Mesothelial cell of epicardium (in vitro differentiated cells): ENCODE results near the gene DGKH. TPM values are rescaled to one million over a fixed set of nuclear protein-coding genes. Genes with fewer than 3 reads are reported as not detected.

Experiments used
- DNase-seq, 2 experiments: peaks; one replicate each; pipeline ENCODE4 v3.0.0; 2021; ENCODE audit warnings: low spot score in 2 of 2; ENCODE audit not compliant: unreplicated experiment in 2 of 2
- H3K27ac Mint-ChIP-seq: 2 replicates; pipeline ENCODE4 v1.8.0; 2021; ENCODE audit warnings: mixed read lengths
- H3K27me3 Mint-ChIP-seq: 2 replicates; pipeline ENCODE4 v1.8.0; 2021; ENCODE audit warnings: low read depth, mixed read lengths
- H3K36me3 Mint-ChIP-seq: 2 replicates; pipeline ENCODE4 v1.8.0; 2021; ENCODE audit warnings: mixed read lengths
- H3K4me1 Mint-ChIP-seq: 2 replicates; pipeline ENCODE4 v1.8.0; 2021; ENCODE audit warnings: mixed read lengths
- H3K4me3 Mint-ChIP-seq: 2 replicates; pipeline ENCODE4 v1.8.0; 2021; ENCODE audit warnings: mild to moderate bottlenecking, moderate library complexity, mixed read lengths
- H3K9me3 Mint-ChIP-seq: 2 replicates; pipeline ENCODE4 v1.8.0; 2021; ENCODE audit warnings: mixed read lengths
- CTCF ChIP-seq: fragments of 200-600 bp; sonication (generic); IDR thresholded peaks from one replicate; pipeline ENCODE4 v1.5.0; 2021; ENCODE audit warnings: antibody characterized with exemption; ENCODE audit not compliant: unreplicated experiment
- total RNA-seq: library from RNA; stranded (reverse); gene quantifications from 3 replicates; pipeline ENCODE4 v1.2.1, GENCODE V29; 2021

Gene DGKH
- total RNA-seq, 1 donor from 2014 or later: 9.2 TPM

DNA sequence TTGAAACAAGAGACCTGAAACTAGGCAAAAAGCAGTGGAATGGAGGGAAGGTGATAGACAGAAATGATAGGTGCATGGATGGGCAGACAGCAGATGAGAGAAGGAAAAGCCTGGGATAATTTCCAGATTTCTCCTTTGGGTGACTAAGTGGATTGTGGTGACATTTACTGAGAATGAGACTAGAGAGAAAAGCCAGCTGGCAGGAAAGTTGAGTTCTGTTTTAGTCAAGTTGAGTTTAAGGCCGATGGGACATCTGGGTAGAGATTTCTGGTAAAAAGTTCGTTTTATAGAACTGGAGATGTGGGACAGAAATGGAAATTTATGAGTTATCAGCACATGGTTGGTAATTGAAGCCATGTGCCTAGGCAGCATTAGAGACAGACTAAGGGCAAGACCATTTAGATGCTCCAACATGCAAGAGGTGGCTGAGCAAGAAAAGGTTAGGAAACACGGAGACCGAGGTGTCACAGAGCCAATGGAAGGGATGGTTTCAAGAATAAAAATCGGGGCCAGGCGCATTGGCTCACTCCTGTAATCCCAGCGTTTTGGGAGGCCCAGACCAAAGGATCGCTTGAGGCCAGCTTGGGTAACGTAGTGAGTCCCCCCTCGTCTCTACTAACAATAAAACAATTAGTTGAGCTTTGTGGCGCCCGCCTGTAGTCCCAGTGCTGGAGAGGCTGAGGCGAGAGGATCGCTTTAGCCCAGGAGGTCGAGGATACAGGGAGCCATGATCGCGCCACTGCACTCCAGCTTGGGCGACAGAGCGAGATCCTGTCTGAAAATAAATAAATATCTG lies 9.6 kb upstream of the DGKH start:
- H3K9me3 Mint-ChIP-seq: peaks cover 26% of the 10 kb centered on the region
- H3K4me3 Mint-ChIP-seq: peak overlapping the region; percentile 74
- H3K27ac Mint-ChIP-seq: no peak overlapping the region
- peaks cover 15% of the 10 kb centered on the region for H3K4me1 Mint-ChIP-seq
- peaks cover 36% of the 10 kb centered on the region for H3K27me3 Mint-ChIP-seq
- DNase-seq: no peak
- TF ChIP-seq CTCF: no peak
- H3K36me3 Mint-ChIP-seq: peaks cover 1% of the 10 kb centered on the region

DNA sequence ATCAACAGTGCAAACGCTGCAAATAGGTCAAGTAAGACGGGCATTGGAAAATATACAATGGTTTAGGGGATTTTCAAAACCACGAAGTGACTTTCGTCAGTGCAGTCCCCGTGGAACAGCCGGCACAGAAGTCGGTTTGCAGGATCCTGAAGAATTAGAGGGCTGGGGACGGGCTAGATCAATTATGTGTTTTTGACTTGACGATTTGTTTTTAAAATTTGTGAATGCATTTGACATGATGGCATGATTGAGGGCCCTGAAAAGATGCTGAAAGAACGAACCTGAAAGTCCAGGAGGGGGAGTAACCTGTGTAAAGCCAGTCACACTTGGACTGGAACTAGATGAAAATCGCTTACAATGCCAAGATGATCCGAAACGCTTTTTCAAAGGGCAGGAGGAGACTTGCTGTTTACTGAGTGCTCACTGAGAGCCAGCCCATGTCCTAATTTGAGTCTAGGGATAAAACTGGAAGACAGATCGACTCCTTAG lies 8.9 kb upstream of the DGKH start:
- H3K9me3 Mint-ChIP-seq: peaks cover 21% of the 10 kb centered on the region
- no peak for DNase-seq
- H3K27me3 Mint-ChIP-seq: peaks cover 42% of the 10 kb centered on the region

GRCh38 chr13:42039946-42040729 lies 8.3 kb upstream of the DGKH start:
- H3K27me3 Mint-ChIP-seq: peaks cover 48% of the 10 kb centered on the region
- H3K9me3 Mint-ChIP-seq: peaks cover 16% of the 10 kb centered on the region
- peak overlapping the region; percentile 94 for H3K27ac Mint-ChIP-seq
- peak; percentile 79 to 85 for DNase-seq
- peaks cover 15% of the 10 kb centered on the region for H3K4me1 Mint-ChIP-seq
- TF ChIP-seq CTCF: no peak
- no peaks in the 10 kb centered on the region for H3K36me3 Mint-ChIP-seq
- peak overlapping the region; percentile 74 for H3K4me3 Mint-ChIP-seq

More for the DNA sequence above, 8.9 kb upstream of the DGKH start:
- peaks cover 15% of the 10 kb centered on the region for H3K4me1 Mint-ChIP-seq
- H3K27ac Mint-ChIP-seq: peak overlapping the region; percentile 94
- peaks cover 1% of the 10 kb centered on the region for H3K36me3 Mint-ChIP-seq
- TF ChIP-seq CTCF: no peak
- peak overlapping the region; percentile 74 for H3K4me3 Mint-ChIP-seq

GRCh38 chr13:42040730-42041010 lies 7.8 kb upstream of the DGKH start:
- Mint-ChIP-seq H3K4me1 (peaks cover 15% of the 10 kb centered on the region), H3K36me3 (no peaks in the 10 kb centered on the region), H3K4me3 (peak overlapping the region; percentile 80), H3K27ac (no peak overlapping the region), H3K27me3 (peaks cover 52% of the 10 kb centered on the region), H3K9me3 (peaks cover 10% of the 10 kb centered on the region)
- DNase-seq: no peak
- no peak for TF ChIP-seq CTCF

- peaks cover 16% of the 10 kb centered on the region for H3K4me1 Mint-ChIP-seq
- H3K4me3 Mint-ChIP-seq: peak overlapping the region; percentile 80
- DNase-seq: peak; percentile 35 to 63
- H3K27me3 Mint-ChIP-seq: peaks cover 57% of the 10 kb centered on the region
- TF ChIP-seq CTCF: no peak
- H3K9me3 Mint-ChIP-seq: peaks cover 6% of the 10 kb centered on the region
- H3K36me3 Mint-ChIP-seq: no peaks in the 10 kb centered on the region
- peak overlapping the region; percentile 81 for H3K27ac Mint-ChIP-seq
These were observed 7.3 kb upstream of the DGKH start for GRCh38 chr13:42041011-42041683.
